Measurements from ENCODE around the gene ANAPC16.
"Not testable (repeated sequence)": the region's sequence is repeated elsewhere in the genome, so short reads cannot be mapped to it uniquely, and the experiment has no call there.

The ANAPC16 gene

GRCh38 chr10:72241691-72242252 is 26.0 kb downstream of the ANAPC16 start:
- DNase-seq (ENCODE audit: low read depth) = no peak
- no peak for TF ChIP-seq CTCF (IDR thresholded peaks at IDR 0.05; ENCODE audit: low read length, missing control alignments)
- no peak overlapping the region for H3K4me3 ChIP-seq (replicated peaks; ENCODE audit: low read depth, low read length)

- no peak overlapping the region for H3K4me3 ChIP-seq (replicated peaks; ENCODE audit: low read depth, low read length)
- DNase-seq (ENCODE audit: low read depth) = peak; percentile 97
- no peak for TF ChIP-seq CTCF (IDR thresholded peaks at IDR 0.05; ENCODE audit: low read length, missing control alignments)
Measured at GRCh38 chr10:72242675-72243074, 26.9 kb downstream of the ANAPC16 start.

GRCh38 chr10:72243822-72244437 is 28.1 kb downstream of the ANAPC16 start:
- no peak overlapping the region for H3K4me3 ChIP-seq (replicated peaks; ENCODE audit: low read depth, low read length)
- peak; percentile 62 for TF ChIP-seq CTCF (IDR thresholded peaks at IDR 0.05; ENCODE audit: low read length, missing control alignments)
- DNase-seq (ENCODE audit: low read depth) = peak; percentile 98

- no peak for DNase-seq (ENCODE audit: low read depth)
- TF ChIP-seq CTCF (IDR thresholded peaks at IDR 0.05; ENCODE audit: low read length, missing control alignments) = no peak
- H3K4me3 ChIP-seq (replicated peaks; ENCODE audit: low read depth, low read length) = peak overlapping the region; percentile 13
Measured at GRCh38 chr10:72244573-72245038, 28.8 kb downstream of the ANAPC16 start.

- DNase-seq (ENCODE audit: low read depth) = peak; percentile 55
- TF ChIP-seq CTCF (IDR thresholded peaks at IDR 0.05; ENCODE audit: low read length, missing control alignments) = no peak
- H3K4me3 ChIP-seq (replicated peaks; ENCODE audit: low read depth, low read length) = no peak overlapping the region
Measured at GRCh38 chr10:72245949-72246525, 30.2 kb downstream of the ANAPC16 start.

- H3K4me3 ChIP-seq (replicated peaks; ENCODE audit: low read depth, low read length) = peak overlapping the region; percentile 29
- TF ChIP-seq CTCF (IDR thresholded peaks at IDR 0.05; ENCODE audit: low read length, missing control alignments) = no peak
- peak; percentile 87 for DNase-seq (ENCODE audit: low read depth)
Measured at GRCh38 chr10:72248468-72249151, 32.8 kb downstream of the ANAPC16 start.

- DNase-seq (ENCODE audit: low read depth); H3K4me3 ChIP-seq (replicated peaks; ENCODE audit: low read depth, low read length): not testable (repeated sequence)
Measured at GRCh38 chr10:72249176-72249862, 33.5 kb downstream of the ANAPC16 start.

All from fibroblast of pulmonary artery (primary cell).